Stimulated activated CD8-positive, alpha-beta memory T cell treated with anti-CD3 and anti-CD28 coated beads, Interleukin-12 subunit alpha, Interleukin-12 subunit beta, amount 100 ng/mL, for 4 hours (primary cell): ENCODE results near the gene CPNE4.
"Not testable (repeated sequence)": the region's sequence is repeated elsewhere in the genome, so short reads cannot be mapped to it uniquely, and the experiment has no call there.

Experiments
- DNase-seq: peaks from one replicate; pipeline ENCODE4 v3.0.0-alpha.2; 2020; ENCODE audit warnings: low read depth

The CPNE4 gene

GRCh38 chr3:131535596-131535995 lies 499.2 kb downstream of the CPNE4 start:
- DNase-seq: no peak

GRCh38 chr3:131535131-131535530 lies 499.7 kb downstream of the CPNE4 start:
- no peak for DNase-seq

GRCh38 chr3:131532645-131533044 lies 502.2 kb downstream of the CPNE4 start:
- no peak for DNase-seq

DNA sequence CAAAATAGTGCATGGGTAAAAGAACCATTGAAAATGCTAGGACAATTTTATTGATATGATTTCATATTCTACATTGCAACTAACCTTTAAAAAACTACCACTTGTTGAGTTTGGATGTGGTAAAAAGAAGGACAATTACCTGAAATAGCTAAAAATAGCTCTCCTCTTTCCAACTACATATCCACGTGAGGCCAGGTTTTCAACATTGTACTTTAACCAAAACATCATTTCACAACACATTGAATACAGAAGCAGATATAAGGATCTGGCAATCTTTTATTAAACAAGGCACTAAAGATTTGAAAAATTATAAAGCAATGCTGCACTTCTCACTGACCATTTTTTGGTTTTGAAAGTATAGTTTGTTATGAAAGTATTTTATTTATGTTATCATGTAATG lies 504.0 kb downstream of the CPNE4 start:
- no peak for DNase-seq

DNA sequence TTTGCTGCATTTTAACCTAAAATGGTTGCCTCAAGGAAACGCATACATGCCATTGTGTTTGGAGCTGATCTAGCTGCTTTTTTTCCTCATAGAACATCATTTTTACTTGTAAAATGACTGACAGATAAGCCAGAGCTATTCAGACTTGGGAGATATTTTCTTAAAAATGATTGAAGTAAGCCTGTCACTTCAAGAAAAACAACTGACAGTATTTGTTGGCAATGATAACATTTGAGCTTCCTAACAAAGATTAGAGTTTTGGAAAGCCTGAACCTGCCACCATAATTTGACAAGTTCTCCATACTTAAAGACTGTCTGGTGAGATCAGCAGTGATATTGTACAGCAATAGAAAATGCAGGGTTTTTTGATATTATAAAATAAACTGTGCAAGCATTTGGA lies 504.4 kb downstream of the CPNE4 start:
- no peak for DNase-seq

GRCh38 chr3:131526801-131527347 lies 507.9 kb downstream of the CPNE4 start:
- DNase-seq: no peak

DNA sequence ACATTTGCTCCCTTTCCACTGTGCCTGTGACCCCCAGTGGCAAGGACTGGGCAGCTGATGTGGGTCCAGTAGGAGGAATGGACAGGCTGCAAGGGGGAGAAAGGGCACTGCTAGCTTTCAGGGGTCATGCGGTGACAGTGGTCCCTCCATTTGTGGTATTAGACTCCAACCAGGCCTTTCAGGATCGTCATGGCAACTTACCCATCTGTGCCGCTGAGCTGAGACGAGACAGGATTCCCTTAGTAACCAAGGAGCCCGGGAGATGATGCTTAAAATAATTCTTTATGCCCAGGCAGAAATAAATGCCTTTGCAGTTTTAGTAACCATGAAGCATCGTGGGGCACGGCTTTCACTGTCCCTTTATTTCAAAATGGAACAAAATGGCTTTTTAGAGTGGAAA lies 516.1 kb downstream of the CPNE4 start:
- no peak for DNase-seq

DNA sequence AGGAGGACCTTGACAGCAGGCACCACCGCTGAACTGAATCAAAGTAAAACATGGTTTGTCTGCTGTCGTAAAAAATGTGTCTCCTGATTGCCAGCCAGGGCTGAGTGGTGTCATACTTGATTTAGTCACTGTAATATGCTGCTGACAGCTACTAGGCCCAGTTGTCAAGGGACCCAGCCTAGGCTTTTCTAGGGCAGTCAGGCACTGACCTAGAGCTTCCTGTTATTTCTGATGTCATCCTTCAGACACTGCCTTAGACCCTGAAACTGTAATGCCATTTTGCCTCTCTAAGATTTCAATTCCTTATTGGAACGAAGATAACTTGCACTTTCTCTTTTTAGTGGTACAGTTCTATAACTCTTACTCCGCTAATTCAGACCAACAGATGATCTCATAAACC lies 529.4 kb downstream of the CPNE4 start:
- no peak for DNase-seq

DNA sequence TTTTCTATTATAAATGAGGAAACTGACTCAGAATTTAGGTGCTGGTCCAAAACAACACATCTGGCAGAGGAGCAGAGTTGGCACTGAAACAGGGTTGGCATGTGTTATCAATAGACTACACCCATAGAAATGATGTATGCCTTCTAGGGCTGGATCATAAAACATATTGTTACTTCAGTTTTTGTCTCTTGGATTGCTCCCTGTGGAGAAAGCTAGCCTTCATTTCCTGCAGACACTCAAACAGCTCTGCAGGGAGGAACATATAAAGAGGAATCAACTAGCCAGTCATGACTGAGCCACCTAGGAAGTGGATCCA lies 531.5 kb downstream of the CPNE4 start:
- DNase-seq: no peak

DNA sequence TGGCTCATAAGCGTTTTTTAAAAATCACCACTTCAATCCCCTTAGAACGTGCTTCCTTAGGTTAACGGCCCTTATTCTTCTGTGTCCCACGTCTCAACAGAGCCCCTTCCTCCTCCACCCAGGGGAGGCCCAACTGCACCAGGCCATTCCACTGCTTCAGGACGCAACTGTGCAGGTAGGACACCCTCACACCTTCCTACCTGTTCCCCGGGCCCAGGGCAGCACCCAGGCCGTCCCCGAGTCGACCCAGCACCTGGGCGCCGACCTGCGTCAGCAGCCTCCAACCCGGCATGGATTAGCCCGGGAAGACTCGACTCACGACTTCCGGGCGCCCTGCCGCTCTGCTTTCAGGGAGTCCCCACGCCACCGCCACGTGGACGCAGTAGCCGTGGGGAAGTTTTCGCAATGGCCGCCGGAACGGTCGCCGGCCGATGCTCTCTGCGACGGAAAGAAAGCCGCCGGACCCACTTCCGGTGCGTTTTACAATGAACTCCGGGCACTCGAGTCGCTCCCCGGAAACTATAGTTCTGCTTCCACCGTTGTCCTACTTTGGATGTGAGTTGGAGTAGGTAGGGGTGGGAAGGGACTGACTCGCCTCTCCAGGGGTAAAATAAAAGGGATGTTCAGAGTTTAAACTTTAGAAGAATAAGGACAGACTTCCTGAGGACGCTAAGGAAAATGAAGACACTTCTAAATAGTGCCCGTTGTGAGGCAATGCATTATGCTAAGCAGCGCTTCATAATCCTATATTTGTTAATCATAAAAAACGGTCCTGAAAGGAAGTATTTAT lies 532.1 kb downstream of the CPNE4 start, which contains the start of gene MRPL3:
Gene MRPL3 (minus strand): TSS at position 442 of the 790 bp plus-strand sequence. CDS start 150 bp downstream, at position 292.
- peak; percentile 71 for DNase-seq

DNA sequence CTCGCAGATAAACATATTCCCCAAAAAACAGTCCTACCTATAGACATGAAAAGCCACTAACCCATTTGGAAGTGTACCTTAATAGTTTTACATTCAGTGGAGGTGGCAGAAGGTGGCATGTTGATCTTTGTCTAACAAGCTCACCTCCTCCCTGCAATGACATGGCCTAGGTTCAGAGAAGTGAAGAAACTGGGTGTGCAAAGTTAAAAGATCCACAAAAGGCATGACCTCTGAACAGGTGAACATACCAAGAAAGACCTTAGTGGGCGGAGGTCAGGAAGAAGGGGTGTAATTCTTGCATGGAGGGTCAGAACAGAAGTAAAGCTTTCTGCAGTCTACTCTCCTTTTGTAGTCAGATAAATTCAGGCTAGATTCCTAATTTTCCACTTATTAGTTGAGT lies 532.9 kb downstream of the CPNE4 start:
- DNase-seq: no peak

DNA sequence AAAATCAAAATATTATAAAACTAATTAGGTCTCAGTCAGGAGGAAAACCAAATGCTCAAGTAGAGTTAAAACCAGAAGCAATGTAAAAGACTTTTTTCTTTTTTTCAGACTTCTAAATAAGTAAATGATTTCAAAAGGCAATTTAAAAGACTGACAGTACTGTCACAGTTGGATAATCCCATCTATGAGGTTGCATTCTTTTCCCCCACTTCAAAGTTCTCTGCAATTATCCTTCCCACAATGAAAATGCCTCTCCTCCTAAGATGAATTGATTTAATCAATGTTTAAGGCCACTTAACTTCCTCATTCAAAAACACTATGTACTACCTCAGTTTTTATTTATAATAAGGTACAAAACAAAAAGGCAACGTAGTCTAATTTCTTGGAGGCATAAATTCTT lies 540.1 kb downstream of the CPNE4 start:
- no peak for DNase-seq

GRCh38 chr3:131491775-131492174 lies 543.0 kb downstream of the CPNE4 start:
- DNase-seq: no peak

- DNase-seq: no peak
These were observed 543.7 kb downstream of the CPNE4 start for GRCh38 chr3:131491084-131491483.

DNA sequence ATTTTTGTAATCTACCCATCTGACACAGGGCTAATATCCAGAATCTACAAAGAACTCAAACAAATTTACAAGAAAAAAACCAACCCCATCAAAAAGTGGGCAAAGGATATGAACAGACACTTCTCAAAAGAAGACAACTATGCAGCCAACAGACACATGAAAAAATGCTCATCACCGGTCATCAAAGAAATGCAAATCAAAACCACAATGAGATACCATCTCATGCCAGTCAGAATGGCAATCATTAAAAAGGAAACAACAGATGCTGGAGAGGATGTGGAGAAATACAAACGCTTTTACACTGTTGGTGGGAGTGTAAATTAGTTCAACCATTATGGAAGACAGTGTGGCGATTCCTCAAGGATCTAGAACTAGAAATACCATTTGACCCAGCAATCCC lies 548.3 kb downstream of the CPNE4 start:
- DNase-seq: not testable (repeated sequence)

DNA sequence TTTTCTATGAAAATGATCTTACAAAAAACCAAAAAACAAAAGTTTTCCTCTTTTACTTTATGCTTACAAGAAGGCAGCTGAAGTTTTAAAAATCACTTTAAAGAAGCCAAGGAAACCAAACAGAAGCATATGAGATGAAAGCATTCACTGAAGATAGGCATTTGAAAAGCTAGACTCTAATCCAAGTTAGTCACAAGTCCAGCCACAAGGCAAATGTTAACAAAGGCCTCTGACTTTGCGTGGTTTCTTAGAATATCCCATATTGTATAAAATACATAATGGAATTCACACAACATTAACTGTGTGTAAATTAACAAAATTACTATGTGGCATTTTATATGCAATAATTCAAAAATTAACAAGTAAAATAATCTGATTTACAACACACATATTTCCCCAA lies 549.7 kb downstream of the CPNE4 start:
- DNase-seq: no peak

DNA sequence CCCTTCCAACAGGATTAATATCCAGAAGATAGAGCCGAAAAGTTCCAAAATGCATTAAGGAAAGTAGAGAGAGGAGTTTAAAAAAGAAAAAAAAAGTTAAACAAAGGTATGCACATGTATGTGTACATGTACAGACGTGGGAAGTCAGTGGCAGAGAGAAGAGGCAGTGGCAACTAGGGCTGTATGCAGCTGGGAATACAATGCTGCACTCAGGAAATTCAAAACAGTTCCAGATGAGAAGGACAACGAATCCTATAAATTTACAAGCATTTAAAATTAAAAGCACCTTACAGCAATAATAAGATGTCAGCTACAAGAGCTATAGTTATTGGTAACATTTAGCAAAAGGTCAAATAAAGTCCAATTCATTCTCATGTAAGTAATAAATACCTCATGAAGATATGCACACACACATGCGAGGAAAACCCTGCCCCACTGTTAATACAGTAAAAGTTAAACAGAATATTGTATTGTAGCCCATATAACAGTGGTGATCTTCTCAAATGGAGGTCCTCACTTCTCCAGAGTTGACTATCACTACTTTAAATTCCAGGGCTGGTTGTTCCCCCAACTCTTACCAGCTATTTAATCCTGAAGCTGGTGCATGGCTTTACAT lies 550.2 kb downstream of the CPNE4 start:
- no peak for DNase-seq
